Measurements from ENCODE around the gene NPAS3. TPM values are rescaled to one million over a fixed set of nuclear protein-coding genes. Genes with fewer than 3 reads are reported as not detected.
A peak's percentile ranks its signal among the peaks of the same experiment; 100 is the strongest.

Gene NPAS3
- total and polyA plus RNA-seq, 2 donors (not counting 1 experiment from before 2014, with no cell fraction given), result 0.10 to 0.50 TPM

DNA sequence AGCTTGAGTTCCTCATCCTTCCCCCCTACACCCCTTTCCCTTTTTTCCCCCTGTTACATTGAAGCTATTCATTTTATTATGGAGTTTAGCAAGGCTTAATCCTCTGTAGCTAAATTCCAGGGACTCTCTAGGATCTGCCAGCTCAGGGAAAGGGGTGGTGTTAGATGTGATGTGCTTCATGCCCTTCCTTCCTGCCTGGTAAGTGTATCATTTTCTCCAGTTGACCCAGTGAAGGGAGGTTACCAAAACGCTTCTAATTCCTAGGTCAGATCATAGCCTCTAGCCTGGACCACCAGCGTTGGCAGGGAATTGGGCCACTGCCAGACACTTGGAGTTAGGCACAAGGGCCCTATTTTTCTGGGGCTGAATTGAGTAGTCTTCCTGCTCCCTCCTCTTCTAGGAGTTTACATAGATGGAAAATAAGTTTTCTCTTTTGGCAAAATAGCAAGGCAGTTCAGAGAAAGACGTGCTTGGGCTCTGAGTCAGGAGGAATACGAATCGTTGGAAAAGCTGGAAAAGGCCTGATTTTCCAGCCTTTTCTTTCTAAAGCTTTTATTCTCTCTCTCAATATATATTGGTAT lies 88.3 kb downstream of the NPAS3 start:
- Histone ChIP-seq H3K27ac (ENCODE audit: insufficient read depth, low read length) (no peak overlapping the region), H3K4me2 (ENCODE audit: extremely low read depth, insufficient read depth, low read length) (no peak overlapping the region), H3K36me3 (ENCODE audit: control insufficient read depth, insufficient read depth, low read length) (no peaks in the 10 kb centered on the region), H4K20me1 (ENCODE audit: control insufficient read depth, extremely low read depth, insufficient read depth, low read length) (no peaks in the 10 kb centered on the region), H3K9ac (ENCODE audit: insufficient read depth, low read length) (no peak overlapping the region), H3K27me3 (ENCODE audit: control insufficient read depth, insufficient read depth, low read length) (no peaks in the 10 kb centered on the region), H3K79me2 (ENCODE audit: control insufficient read depth, insufficient read depth, low read length) (no peaks in the 10 kb centered on the region), H2AFZ (ENCODE audit: low read length) (no peak overlapping the region), H3K4me3 (replicated peaks in 1 of 4; ENCODE audit: control extremely low read depth in 1 of 4, insufficient read depth in 1 of 4, low read depth in 3 of 4, low read length in 4 of 4) (no peak overlapping the region), H3K4me1 (ENCODE audit: control insufficient read depth, extremely low read depth, insufficient read depth, low read length) (no peaks in the 10 kb centered on the region), H3K9me3 (ENCODE audit: control insufficient read depth, insufficient read depth, low read depth, low read length) (no peaks in the 10 kb centered on the region)
- peak; percentile 15 to 78 for DNase-seq (ENCODE audit: low read depth in 2 of 2)
- no peak for TF ChIP-seq EZH2 (IDR thresholded peaks at IDR 0.05; ENCODE audit: low read length, missing control alignments)
- no peak for TF ChIP-seq CTCF (conservative IDR thresholded peaks at IDR 0.05 in 1 of 2, IDR thresholded peaks at IDR 0.05 in 1 of 2; ENCODE audit: low read depth in 1 of 2, low read length in 2 of 2)

DNA sequence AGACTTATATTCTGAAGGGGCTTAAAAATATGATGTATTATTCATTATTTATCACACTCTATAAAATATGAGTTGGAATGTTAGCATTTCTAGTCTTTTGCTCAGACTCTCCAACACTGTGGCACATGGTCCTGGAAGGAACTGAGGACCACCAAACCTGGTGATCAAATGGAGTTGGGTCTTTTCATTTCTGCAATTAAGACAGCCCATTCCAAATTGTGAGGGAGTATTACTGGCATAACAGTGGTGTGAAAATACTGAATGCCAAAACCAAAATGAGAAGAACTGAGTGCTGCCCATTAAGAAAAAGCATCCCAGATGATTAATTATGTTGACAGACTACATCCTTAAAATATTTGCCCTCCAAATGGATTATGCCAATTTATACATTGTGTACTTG lies 90.8 kb downstream of the NPAS3 start:
- Histone ChIP-seq H3K27me3 (ENCODE audit: control insufficient read depth, insufficient read depth, low read length) (no peaks in the 10 kb centered on the region), H4K20me1 (ENCODE audit: control insufficient read depth, extremely low read depth, insufficient read depth, low read length) (no peaks in the 10 kb centered on the region), H3K9ac (ENCODE audit: insufficient read depth, low read length) (no peak overlapping the region), H3K4me1 (ENCODE audit: control insufficient read depth, extremely low read depth, insufficient read depth, low read length) (no peaks in the 10 kb centered on the region), H3K4me2 (ENCODE audit: extremely low read depth, insufficient read depth, low read length) (no peak overlapping the region), H3K4me3 (replicated peaks in 1 of 4; ENCODE audit: control extremely low read depth in 1 of 4, insufficient read depth in 1 of 4, low read depth in 3 of 4, low read length in 4 of 4) (no peak overlapping the region), H3K27ac (ENCODE audit: insufficient read depth, low read length) (no peak overlapping the region), H3K36me3 (ENCODE audit: control insufficient read depth, insufficient read depth, low read length) (no peaks in the 10 kb centered on the region), H3K9me3 (ENCODE audit: control insufficient read depth, insufficient read depth, low read depth, low read length) (no peaks in the 10 kb centered on the region), H3K79me2 (ENCODE audit: control insufficient read depth, insufficient read depth, low read length) (no peaks in the 10 kb centered on the region), H2AFZ (ENCODE audit: low read length) (no peak overlapping the region)
- DNase-seq (ENCODE audit: low read depth in 2 of 2), result no peak
- no peak for TF ChIP-seq EZH2 (IDR thresholded peaks at IDR 0.05; ENCODE audit: low read length, missing control alignments)
- TF ChIP-seq CTCF (conservative IDR thresholded peaks at IDR 0.05 in 1 of 2, IDR thresholded peaks at IDR 0.05 in 1 of 2; ENCODE audit: low read depth in 1 of 2, low read length in 2 of 2), result no peak

DNA sequence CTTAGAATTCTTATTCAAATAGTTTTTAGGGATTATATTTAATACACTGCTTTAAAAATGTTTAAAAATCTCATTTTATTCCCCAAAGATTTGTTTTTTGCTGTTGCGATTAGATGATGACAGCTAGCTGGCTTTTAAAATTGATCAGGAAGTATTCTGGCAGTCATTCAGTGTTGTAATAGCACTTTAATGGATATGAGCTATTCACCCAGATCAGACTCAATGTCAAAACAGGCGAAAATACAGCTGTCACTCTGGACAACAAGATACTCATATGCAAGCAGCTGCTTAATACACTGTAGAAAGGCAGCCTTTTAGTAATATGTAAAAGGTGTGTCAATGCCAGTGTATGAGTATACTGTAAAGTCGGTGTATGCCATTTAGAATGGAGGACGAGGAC lies 91.7 kb downstream of the NPAS3 start:
- H3K79me2 ChIP-seq (ENCODE audit: control insufficient read depth, insufficient read depth, low read length), result no peaks in the 10 kb centered on the region
- no peaks in the 10 kb centered on the region for H3K27me3 ChIP-seq (ENCODE audit: control insufficient read depth, insufficient read depth, low read length)
- no peaks in the 10 kb centered on the region for H3K4me1 ChIP-seq (ENCODE audit: control insufficient read depth, extremely low read depth, insufficient read depth, low read length)
- no peaks in the 10 kb centered on the region for H4K20me1 ChIP-seq (ENCODE audit: control insufficient read depth, extremely low read depth, insufficient read depth, low read length)
- no peak for DNase-seq (ENCODE audit: low read depth in 2 of 2)
- TF ChIP-seq CTCF (conservative IDR thresholded peaks at IDR 0.05 in 1 of 2, IDR thresholded peaks at IDR 0.05 in 1 of 2; ENCODE audit: low read depth in 1 of 2, low read length in 2 of 2), result no peak
- TF ChIP-seq EZH2 (IDR thresholded peaks at IDR 0.05; ENCODE audit: low read length, missing control alignments), result no peak
- H2AFZ ChIP-seq (ENCODE audit: low read length), result no peak overlapping the region
- H3K36me3 ChIP-seq (ENCODE audit: control insufficient read depth, insufficient read depth, low read length), result no peaks in the 10 kb centered on the region
- no peak overlapping the region for H3K4me3 ChIP-seq (replicated peaks in 1 of 4; ENCODE audit: control extremely low read depth in 1 of 4, insufficient read depth in 1 of 4, low read depth in 3 of 4, low read length in 4 of 4)
- no peaks in the 10 kb centered on the region for H3K9me3 ChIP-seq (ENCODE audit: control insufficient read depth, insufficient read depth, low read depth, low read length)
- H3K9ac ChIP-seq (ENCODE audit: insufficient read depth, low read length), result no peak overlapping the region
- H3K4me2 ChIP-seq (ENCODE audit: extremely low read depth, insufficient read depth, low read length), result no peak overlapping the region
- H3K27ac ChIP-seq (ENCODE audit: insufficient read depth, low read length), result no peak overlapping the region
